Uterus (tissue), 2 donors: ENCODE measurements around the gene PAQR5.

ENCODE experiments used
- CTCF ChIP-seq, 4 experiments: fragments of 200-600 bp in 2 of 4; fragments of 450-650 bp in 2 of 4; sonication (generic) in 2 of 4; IDR thresholded peaks; one replicate each; pipeline ENCODE4 v1.5.1; 2016 to 2019; ENCODE audit warnings: antibody characterized with exemption in 4 of 4, mild to moderate bottlenecking in 2 of 4, moderate library complexity in 1 of 4
- POLR2A ChIP-seq, 2 donors: fragments of 450-650 bp; IDR thresholded peaks; one replicate each; pipeline ENCODE4 v1.6.1; 2016; ENCODE audit warnings: antibody characterized with exemption in 2 of 2, mild to moderate bottlenecking in 1 of 2, moderate library complexity in 1 of 2

- TF ChIP-seq POLR2A (IDR thresholded peaks at IDR 0.05) (no peak), CTCF (IDR thresholded peaks at IDR 0.05) (no peak)
Observed at GRCh38 chr15:69314736-69315135, 16.0 kb downstream of the PAQR5 start.
